A549 (cell line): Measurements from ENCODE around the gene PNLIPRP3. TPM values are rescaled to one million over a fixed set of nuclear protein-coding genes. Genes with fewer than 3 reads are reported as not detected.

Experiments used
- ATAC-seq, 2 experiments: fragments of 200-7000 bp in 1 of 2; fragments of >200 bp in 1 of 2; cut with Nextera tagmentation in 1 of 2; cut with Tn5 transposase in 1 of 2; 3 replicates each; pipeline versions ENCODE4 v1.8.0 to v1.9.1; 2018 to 2020; ENCODE audit warnings: mild to moderate bottlenecking in 1 of 2, moderate library complexity in 1 of 2
- CTCF ChIA-PET: fragments of 300-600 bp; sonication (Branson Sonifier 250); formaldehyde crosslinking; extraction: SDS; loops from one replicate; lab custom pipeline; 2021; ENCODE audit warnings: antibody characterized with exemption, inconsistent platforms; lab: Yijun Ruan, JAX
- POLR2A ChIA-PET: fragments of 350-600 bp; formaldehyde crosslinking; extraction: SDS; loops from one replicate; lab custom pipeline; 2021; ENCODE audit warnings: antibody characterized with exemption, inconsistent platforms; lab: Yijun Ruan, JAX
- DNase-seq, 2 experiments: peaks; one replicate each; pipeline versions ENCODE4 v3.0.0 to v3.0.0-alpha.2; 2011 to 2016; ENCODE audit warnings: low read depth in 1 of 2, low spot score in 1 of 2
- FAIRE-seq: peaks from 2 replicates; lab custom pipeline; 2011; peaks lifted over from hg19 to GRCh38; lab: Jason Lieb, UNC
- H3K27ac ChIP-seq, 2 experiments: fragments of >200 bp; sonication (Bioruptor Twin); formaldehyde crosslinking; 3 replicates each; pipeline ENCODE4 v1.5.1; 2016 to 2017
- H3K4me1 ChIP-seq: fragments of >200 bp; sonication (Bioruptor Twin); formaldehyde crosslinking; 3 replicates; pipeline ENCODE4 v1.6.1; 2016
- H3K4me2 ChIP-seq: fragments of >200 bp; sonication (Bioruptor Twin); formaldehyde crosslinking; 3 replicates; pipeline ENCODE4 v1.6.1; 2016
- H3K4me3 ChIP-seq: fragments of >200 bp; sonication (Bioruptor Twin); formaldehyde crosslinking; 3 replicates; pipeline ENCODE4 v1.5.1; 2016
- H3K9me3 ChIP-seq: fragments of >200 bp; sonication (Bioruptor Twin); formaldehyde crosslinking; 3 replicates; pipeline ENCODE4 v1.6.1; 2016
- CBX8 ChIP-seq: fragments of 200-600 bp; sonication (generic); IDR thresholded peaks from 2 replicates; pipeline ENCODE4 v1.6.1; 2016
- CEBPB ChIP-seq, 2 experiments: fragments of >200 bp in 1 of 2; sonication (Bioruptor Twin) in 1 of 2; formaldehyde crosslinking in 1 of 2; IDR thresholded peaks; 2 replicates each; pipeline ENCODE4 v1.6.1; 2012 to 2016
- CHD4 ChIP-seq: fragments of 200-600 bp; sonication (generic); IDR thresholded peaks from 2 replicates; pipeline ENCODE4 v1.6.1; 2016; ENCODE audit warnings: antibody characterized with exemption, mild to moderate bottlenecking, borderline replicate concordance
- EHMT2 ChIP-seq: fragments of 200-600 bp; sonication (generic); IDR thresholded peaks from 2 replicates; pipeline ENCODE4 v1.6.1; 2016; ENCODE audit warnings: antibody characterized with exemption, low read depth, mild to moderate bottlenecking, moderate library complexity
- EP300 ChIP-seq, 2 experiments: fragments of >200 bp; sonication (Bioruptor Twin); formaldehyde crosslinking; IDR thresholded peaks; 2 replicates in 1 of 2; 3 replicates in 1 of 2; pipeline ENCODE4 v1.6.1; 2016 to 2017
- FOSB ChIP-seq: fragments of 250-450 bp; sonication (Bioruptor Pico); IDR thresholded peaks from 2 replicates; pipeline ENCODE4 v1.5.0; 2020; ENCODE audit warnings: mild to moderate bottlenecking, moderate library complexity
- GATA3 ChIP-seq: IDR thresholded peaks from 2 replicates; pipeline ENCODE4 v1.6.1; 2012; ENCODE audit warnings: borderline replicate concordance
- HEYL ChIP-seq: fragments of 250-450 bp; sonication (Bioruptor Pico); IDR thresholded peaks from 2 replicates; pipeline ENCODE4 v1.8.0; 2021; ENCODE audit warnings: mild to moderate bottlenecking, moderate library complexity
- HMGXB4 ChIP-seq: fragments of 250-450 bp; sonication (Bioruptor Pico); IDR thresholded peaks from 2 replicates; pipeline ENCODE4 v1.5.0; 2021; ENCODE audit warnings: mild to moderate bottlenecking, moderate library complexity, borderline replicate concordance
- HOXB13 ChIP-seq: fragments of 250-450 bp; sonication (Bioruptor Pico); IDR thresholded peaks from 2 replicates; pipeline ENCODE4 v1.5.0; 2020; ENCODE audit warnings: low read depth, mild to moderate bottlenecking, moderate library complexity
- HOXB5 ChIP-seq: fragments of 250-450 bp; sonication (Bioruptor Pico); IDR thresholded peaks from 2 replicates; pipeline ENCODE4 v1.5.0; 2020; ENCODE audit warnings: mild to moderate bottlenecking, moderate library complexity
- KDM1A ChIP-seq: fragments of 200-600 bp; sonication (generic); IDR thresholded peaks from 2 replicates; pipeline ENCODE4 v1.6.1; 2016; ENCODE audit warnings: low read depth, mild to moderate bottlenecking
- KDM5A ChIP-seq: fragments of 200-600 bp; sonication (generic); IDR thresholded peaks from 2 replicates; pipeline ENCODE4 v1.6.1; 2016; ENCODE audit warnings: antibody characterized with exemption, mild to moderate bottlenecking
- MAFK ChIP-seq: fragments of 450-650 bp; IDR thresholded peaks from 2 replicates; pipeline ENCODE4 v1.6.1; 2014; ENCODE audit not compliant: partially characterized antibody
- MAZ ChIP-seq: fragments of 150-350 bp; IDR thresholded peaks from 2 replicates; pipeline ENCODE4 v1.6.1; 2014; ENCODE audit warnings: antibody characterized with exemption, low read depth, low read length, borderline replicate concordance
- MYC ChIP-seq: IDR thresholded peaks from 2 replicates; pipeline ENCODE4 v1.6.1; 2012; ENCODE audit warnings: mild to moderate bottlenecking, inconsistent platforms, low read length, improper control_type of control experiment, borderline replicate concordance
- NFE2L2 ChIP-seq: fragments of 150-350 bp; conservative IDR thresholded peaks from 2 replicates; pipeline ENCODE4 v1.6.1; 2014; ENCODE audit warnings: low read length
- PHF8 ChIP-seq: fragments of 200-600 bp; sonication (generic); IDR thresholded peaks from 2 replicates; pipeline ENCODE4 v1.6.1; 2016; ENCODE audit warnings: low read depth, mild to moderate bottlenecking, antibody characterized with exemption, moderate library complexity, borderline replicate concordance
- RFX5 ChIP-seq: fragments of 450-650 bp; IDR thresholded peaks from 2 replicates; pipeline ENCODE4 v1.7.1; 2014; ENCODE audit warnings: antibody characterized with exemption, mild to moderate bottlenecking, moderate library complexity
- SMC3 ChIP-seq: fragments of >200 bp; sonication (Bioruptor Twin); formaldehyde crosslinking; IDR thresholded peaks from 3 replicates; pipeline ENCODE4 v1.6.1; 2018; ENCODE audit warnings: inconsistent platforms
- SREBF2 ChIP-seq: fragments of 450-650 bp; IDR thresholded peaks from 2 replicates; pipeline ENCODE4 v1.6.1; 2014; ENCODE audit warnings: mild to moderate bottlenecking, moderate library complexity
- ZFP36 ChIP-seq: fragments of 450-650 bp; IDR thresholded peaks from 2 replicates; pipeline ENCODE4 v1.6.1; 2014; ENCODE audit warnings: borderline replicate concordance; ENCODE audit not compliant: partially characterized antibody
- ZSCAN20 ChIP-seq: fragments of 250-450 bp; sonication (Bioruptor Pico); IDR thresholded peaks from 2 replicates; pipeline ENCODE4 v1.8.0; 2022; ENCODE audit warnings: mild to moderate bottlenecking, moderate library complexity
- WGBS: methylation state at CpG from one replicate; pipeline ENCODE4 v1.1.6; 2017; ENCODE audit errors: missing lambda C conversion rate; 5-methylcytosine and 5-hydroxymethylcytosine counted together
- polyA plus RNA-seq, 4 experiments: library from polyadenylated mRNA; depleted of rRNA in 3 of 4; stranded (reverse); fragments of >200 nt; fragmentation: RNase III in 1 of 4; extraction: RNeasy Plus Mini Kit Qiagen cat#74134 plus additional on column Dnase treatment in 1 of 4; gene quantifications; 2 replicates in 3 of 4; 3 replicates in 1 of 4; pipeline ENCODE4 v1.2.3, GENCODE V29; 2011 to 2017
- TF ChIP-seq, protein P1 (sequence below): IDR thresholded peaks from 2 replicates; pipeline ENCODE4 v1.6.1; 2012; ENCODE audit warnings: low read depth, borderline replicate concordance
- TF ChIP-seq, protein P2 (sequence below): fragments of >200 bp; sonication (Bioruptor Twin); formaldehyde crosslinking; IDR thresholded peaks from 3 replicates; pipeline ENCODE4 v1.6.1; 2016

Gene PNLIPRP3
- polyA plus RNA-seq, 2 of the 4 experiments (the other 2 are of a cell fraction): not detected

- ChIA-PET POLR2A (no interaction called here), CTCF (no interaction called here)
- TF ChIP-seq SMC3 (no peak), HOXB13 (CRISPR knock-in tag) (no peak), KDM5A (no peak), ZSCAN20 (CRISPR knock-in tag) (no peak), NFE2L2 (no peak), EP300 (IDR thresholded peaks at IDR 0.05) (no peak), MYC (no peak), ZFP36 (no peak), HEYL (CRISPR knock-in tag) (no peak), FOSB (no peak), CBX8 (no peak), HOXB5 (CRISPR knock-in tag) (no peak), PHF8 (no peak), HMGXB4 (no peak)
- TF ChIP-seq, protein P1, sequence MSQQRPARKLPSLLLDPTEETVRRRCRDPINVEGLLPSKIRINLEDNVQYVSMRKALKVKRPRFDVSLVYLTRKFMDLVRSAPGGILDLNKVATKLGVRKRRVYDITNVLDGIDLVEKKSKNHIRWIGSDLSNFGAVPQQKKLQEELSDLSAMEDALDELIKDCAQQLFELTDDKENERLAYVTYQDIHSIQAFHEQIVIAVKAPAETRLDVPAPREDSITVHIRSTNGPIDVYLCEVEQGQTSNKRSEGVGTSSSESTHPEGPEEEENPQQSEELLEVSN: no peak
- Histone ChIP-seq H3K4me2 (no peak overlapping the region), H3K9me3 (no peaks in the 10 kb centered on the region), H3K4me3 (no peak overlapping the region), H3K27ac (no peak overlapping the region), H3K4me1 (no peaks in the 10 kb centered on the region)
- 41% methylated on average over 3 of the region's 3 CpGs for WGBS
- no peak for FAIRE-seq
- ATAC-seq: no peak
- DNase-seq: no peak
Measured at GRCh38 chr10:116469437-116469836, 41.8 kb downstream of the PNLIPRP3 start.

GRCh38 chr10:116470071-116470470, 42.4 kb downstream of the PNLIPRP3 start:
- no peaks in the 10 kb centered on the region for H3K9me3 ChIP-seq
- H3K4me1 ChIP-seq: no peaks in the 10 kb centered on the region
- POLR2A ChIA-PET: no interaction called here
- 51% methylated on average over 4 of the region's 4 CpGs for WGBS
- H3K4me3 ChIP-seq: no peak overlapping the region
- TF ChIP-seq GATA3 (no peak), SREBF2 (no peak), SMC3 (no peak), CEBPB (IDR thresholded peaks at IDR 0.05) (no peak), RFX5 (no peak), KDM5A (no peak), ZFP36 (no peak), CHD4 (no peak), MYC (no peak), KDM1A (no peak), EHMT2 (no peak), MAZ (no peak), NFE2L2 (no peak), MAFK (no peak)
- TF ChIP-seq, protein P2, sequence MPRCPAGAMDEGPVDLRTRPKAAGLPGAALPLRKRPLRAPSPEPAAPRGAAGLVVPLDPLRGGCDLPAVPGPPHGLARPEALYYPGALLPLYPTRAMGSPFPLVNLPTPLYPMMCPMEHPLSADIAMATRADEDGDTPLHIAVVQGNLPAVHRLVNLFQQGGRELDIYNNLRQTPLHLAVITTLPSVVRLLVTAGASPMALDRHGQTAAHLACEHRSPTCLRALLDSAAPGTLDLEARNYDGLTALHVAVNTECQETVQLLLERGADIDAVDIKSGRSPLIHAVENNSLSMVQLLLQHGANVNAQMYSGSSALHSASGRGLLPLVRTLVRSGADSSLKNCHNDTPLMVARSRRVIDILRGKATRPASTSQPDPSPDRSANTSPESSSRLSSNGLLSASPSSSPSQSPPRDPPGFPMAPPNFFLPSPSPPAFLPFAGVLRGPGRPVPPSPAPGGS: no peak
- TF ChIP-seq, all 56 proteins: peak for 0
- Histone ChIP-seq H3K4me2 (no peak overlapping the region), H3K27ac (no peak overlapping the region)
- FAIRE-seq: no peak
- CTCF ChIA-PET: interaction anchor here (0.9 kb wide), 1 partner anchor 55 kb away, joined by 3 read pairs; no protein-coding TSS in a partner anchor
- no peak for DNase-seq
- ATAC-seq: no peak
